Natural killer cell (primary cell): ENCODE data around the gene ZNF74. TPM values are rescaled to one million over a fixed set of nuclear protein-coding genes. Genes with fewer than 3 reads are reported as not detected.

Experiments used
- ATAC-seq, 3 donors: fragments of 150-1000 bp in 2 of 3; fragments of 200-7000 bp in 1 of 3; cut with Tn5 transposase; 1 replicate in 1 of 3; 2 replicates in 2 of 3; pipeline ENCODE4 v1.10.0; 2021; ENCODE audit warnings: mild to moderate bottlenecking in 2 of 3, moderate library complexity in 2 of 3
- DNase-seq, 2 donors: peaks; one replicate each; pipeline versions ENCODE4 v3.0.0 to v3.0.0-alpha.2; 2013 to 2021; ENCODE audit warnings: mixed read lengths in 1 of 2
- H3K27ac ChIP-seq: one replicate; pipeline ENCODE4 v1.5.1; 2013; ENCODE audit warnings: mild to moderate bottlenecking, low read length
- H3K27me3 ChIP-seq: one replicate; pipeline ENCODE4 v1.6.1; 2013; ENCODE audit warnings: low read length; ENCODE audit not compliant: control insufficient read depth, insufficient read depth
- H3K36me3 ChIP-seq: one replicate; pipeline ENCODE4 v1.6.1; 2013; ENCODE audit warnings: low read length; ENCODE audit not compliant: control insufficient read depth, insufficient read depth
- H3K4me1 ChIP-seq: one replicate; pipeline ENCODE4 v1.6.1; 2013; ENCODE audit warnings: low read length; ENCODE audit not compliant: control insufficient read depth, insufficient read depth
- H3K4me3 ChIP-seq: one replicate; pipeline ENCODE4 v1.5.1; 2013; ENCODE audit warnings: low read length
- H3K9me3 ChIP-seq: one replicate; pipeline ENCODE4 v1.6.1; 2013; ENCODE audit warnings: low read length; ENCODE audit not compliant: control insufficient read depth, insufficient read depth
- H3K27ac Mint-ChIP-seq, 2 donors: one replicate each; pipeline ENCODE4 v1.8.0; 2022; ENCODE audit warnings: mild to moderate bottlenecking in 2 of 2, mixed read lengths in 2 of 2, moderate library complexity in 1 of 2
- H3K27me3 Mint-ChIP-seq, 2 donors: one replicate each; pipeline ENCODE4 v1.8.0; 2022; ENCODE audit warnings: low read depth in 2 of 2, mixed read lengths in 2 of 2
- H3K36me3 Mint-ChIP-seq: one replicate; pipeline ENCODE4 v1.8.0; 2022; ENCODE audit warnings: mixed read lengths
- H3K4me1 Mint-ChIP-seq, 2 donors: one replicate each; pipeline ENCODE4 v1.8.0; 2022; ENCODE audit warnings: mixed read lengths in 2 of 2
- H3K4me3 Mint-ChIP-seq: one replicate; pipeline ENCODE4 v1.8.0; 2022; ENCODE audit warnings: mild to moderate bottlenecking, moderate library complexity, mixed read lengths
- H3K9me3 Mint-ChIP-seq, 2 donors: one replicate each; pipeline ENCODE4 v1.8.0; 2022; ENCODE audit warnings: mixed read lengths in 2 of 2
- WGBS: methylation state at CpG from one replicate; pipeline ENCODE4 v1.1.7; 2013; ENCODE audit warnings: missing lambda C conversion rate; ENCODE audit not compliant: insufficient coverage; 5-methylcytosine and 5-hydroxymethylcytosine counted together
- intact Hi-C: fragments of 100-400 bp; cut with micrococcal nuclease; formaldehyde crosslinking; loops from one replicate; pipeline ENCODE4 v1.14.2; 2022
- total RNA-seq, 4 donors: library from RNA; stranded (reverse); fragments of 120-200 nt in 1 of 4; gene quantifications; one replicate each; pipeline versions ENCODE4 v1.2.3 to v1.2.4, GENCODE V29; 2013 to 2022
- TF ChIP-seq, protein P1 (sequence below): fragments of 200-600 bp; IDR thresholded peaks from one replicate; pipeline ENCODE4 v1.8.0; 2022; ENCODE audit warnings: antibody characterized with exemption

ZNF74 gene
- total RNA-seq, 3 donors from 2014 or later (not counting 1 experiment from before 2014, with no cell fraction given) = 7.7 to 18.2 (median 10.4) TPM

- H3K27me3 ChIP-seq = no peaks in the 10 kb centered on the region
- H3K4me3 ChIP-seq = peak overlapping the region; percentile 75
- Mint-ChIP-seq H3K36me3 (no peaks in the 10 kb centered on the region), H3K27me3 (no peaks in the 10 kb centered on the region), H3K27ac (peak overlapping the region; percentile 82 to 92), H3K4me1 (peaks cover 33 to 35% of the 10 kb centered on the region in 2 donors), H3K4me3 (peak overlapping the region; percentile 90), H3K9me3 (no peaks in the 10 kb centered on the region)
- DNase-seq = no peak
- TF ChIP-seq, protein P1, sequence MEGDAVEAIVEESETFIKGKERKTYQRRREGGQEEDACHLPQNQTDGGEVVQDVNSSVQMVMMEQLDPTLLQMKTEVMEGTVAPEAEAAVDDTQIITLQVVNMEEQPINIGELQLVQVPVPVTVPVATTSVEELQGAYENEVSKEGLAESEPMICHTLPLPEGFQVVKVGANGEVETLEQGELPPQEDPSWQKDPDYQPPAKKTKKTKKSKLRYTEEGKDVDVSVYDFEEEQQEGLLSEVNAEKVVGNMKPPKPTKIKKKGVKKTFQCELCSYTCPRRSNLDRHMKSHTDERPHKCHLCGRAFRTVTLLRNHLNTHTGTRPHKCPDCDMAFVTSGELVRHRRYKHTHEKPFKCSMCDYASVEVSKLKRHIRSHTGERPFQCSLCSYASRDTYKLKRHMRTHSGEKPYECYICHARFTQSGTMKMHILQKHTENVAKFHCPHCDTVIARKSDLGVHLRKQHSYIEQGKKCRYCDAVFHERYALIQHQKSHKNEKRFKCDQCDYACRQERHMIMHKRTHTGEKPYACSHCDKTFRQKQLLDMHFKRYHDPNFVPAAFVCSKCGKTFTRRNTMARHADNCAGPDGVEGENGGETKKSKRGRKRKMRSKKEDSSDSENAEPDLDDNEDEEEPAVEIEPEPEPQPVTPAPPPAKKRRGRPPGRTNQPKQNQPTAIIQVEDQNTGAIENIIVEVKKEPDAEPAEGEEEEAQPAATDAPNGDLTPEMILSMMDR = no peak
- WGBS = 94% methylated on average over 23 of the region's 23 CpGs
- peaks cover 5% of the 10 kb centered on the region for H3K9me3 ChIP-seq
- intact Hi-C loops = no loop called here
- peak overlapping the region; percentile 81 for H3K27ac ChIP-seq
- H3K4me1 ChIP-seq = peaks cover 22% of the 10 kb centered on the region
- no peaks in the 10 kb centered on the region for H3K36me3 ChIP-seq
- no peak for ATAC-seq
Measured at GRCh38 chr22:20392983-20393704, 807 bp upstream of the ZNF74 start.

- H3K4me1 Mint-ChIP-seq = peaks cover 38 to 47% of the 10 kb centered on the region in 2 donors
- Histone ChIP-seq H3K27ac (no peak overlapping the region), H3K4me3 (no peak overlapping the region), H3K9me3 (no peaks in the 10 kb centered on the region), H3K4me1 (peaks cover 22% of the 10 kb centered on the region), H3K27me3 (no peaks in the 10 kb centered on the region), H3K36me3 (peaks cover under 1% of the 10 kb centered on the region)
- H3K9me3 Mint-ChIP-seq = no peaks in the 10 kb centered on the region
- H3K4me3 Mint-ChIP-seq = peak overlapping the region; percentile 90
- no peak for DNase-seq
- 87% methylated on average over 19 of the region's 20 CpGs for WGBS
- TF ChIP-seq, protein P1 = no peak
- intact Hi-C loops = no loop called here
- H3K27me3 Mint-ChIP-seq = no peaks in the 10 kb centered on the region
- peak overlapping the region in 1 of 2 donors; percentile 92 for H3K27ac Mint-ChIP-seq
- H3K36me3 Mint-ChIP-seq = no peaks in the 10 kb centered on the region
- ATAC-seq = no peak
Measured at GRCh38 chr22:20395181-20395906, 1.4 kb downstream of the ZNF74 start.

- H3K9me3 Mint-ChIP-seq = no peaks in the 10 kb centered on the region
- H3K4me3 ChIP-seq = no peak overlapping the region
- peaks cover 38 to 47% of the 10 kb centered on the region in 2 donors for H3K4me1 Mint-ChIP-seq
- H3K27me3 Mint-ChIP-seq = no peaks in the 10 kb centered on the region
- H3K36me3 Mint-ChIP-seq = no peaks in the 10 kb centered on the region
- no peak for ATAC-seq
- no peaks in the 10 kb centered on the region for H3K9me3 ChIP-seq
- H3K27ac ChIP-seq = no peak overlapping the region
- TF ChIP-seq, protein P1 = no peak
- peak overlapping the region in 1 of 2 donors; percentile 92 for H3K27ac Mint-ChIP-seq
- H3K27me3 ChIP-seq = no peaks in the 10 kb centered on the region
- no peak for DNase-seq
- peaks cover 3% of the 10 kb centered on the region for H3K36me3 ChIP-seq
- peak overlapping the region; percentile 90 for H3K4me3 Mint-ChIP-seq
- H3K4me1 ChIP-seq = peaks cover 22% of the 10 kb centered on the region
- intact Hi-C loops = no loop called here
- WGBS = 34% methylated on average over 1 of the region's 2 CpGs
Measured at GRCh38 chr22:20395907-20396287, 1.9 kb downstream of the ZNF74 start.
